ENCODE data around the gene ARHGEF1.

The ARHGEF1 gene, protein sequence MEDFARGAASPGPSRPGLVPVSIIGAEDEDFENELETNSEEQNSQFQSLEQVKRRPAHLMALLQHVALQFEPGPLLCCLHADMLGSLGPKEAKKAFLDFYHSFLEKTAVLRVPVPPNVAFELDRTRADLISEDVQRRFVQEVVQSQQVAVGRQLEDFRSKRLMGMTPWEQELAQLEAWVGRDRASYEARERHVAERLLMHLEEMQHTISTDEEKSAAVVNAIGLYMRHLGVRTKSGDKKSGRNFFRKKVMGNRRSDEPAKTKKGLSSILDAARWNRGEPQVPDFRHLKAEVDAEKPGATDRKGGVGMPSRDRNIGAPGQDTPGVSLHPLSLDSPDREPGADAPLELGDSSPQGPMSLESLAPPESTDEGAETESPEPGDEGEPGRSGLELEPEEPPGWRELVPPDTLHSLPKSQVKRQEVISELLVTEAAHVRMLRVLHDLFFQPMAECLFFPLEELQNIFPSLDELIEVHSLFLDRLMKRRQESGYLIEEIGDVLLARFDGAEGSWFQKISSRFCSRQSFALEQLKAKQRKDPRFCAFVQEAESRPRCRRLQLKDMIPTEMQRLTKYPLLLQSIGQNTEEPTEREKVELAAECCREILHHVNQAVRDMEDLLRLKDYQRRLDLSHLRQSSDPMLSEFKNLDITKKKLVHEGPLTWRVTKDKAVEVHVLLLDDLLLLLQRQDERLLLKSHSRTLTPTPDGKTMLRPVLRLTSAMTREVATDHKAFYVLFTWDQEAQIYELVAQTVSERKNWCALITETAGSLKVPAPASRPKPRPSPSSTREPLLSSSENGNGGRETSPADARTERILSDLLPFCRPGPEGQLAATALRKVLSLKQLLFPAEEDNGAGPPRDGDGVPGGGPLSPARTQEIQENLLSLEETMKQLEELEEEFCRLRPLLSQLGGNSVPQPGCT

DNA sequence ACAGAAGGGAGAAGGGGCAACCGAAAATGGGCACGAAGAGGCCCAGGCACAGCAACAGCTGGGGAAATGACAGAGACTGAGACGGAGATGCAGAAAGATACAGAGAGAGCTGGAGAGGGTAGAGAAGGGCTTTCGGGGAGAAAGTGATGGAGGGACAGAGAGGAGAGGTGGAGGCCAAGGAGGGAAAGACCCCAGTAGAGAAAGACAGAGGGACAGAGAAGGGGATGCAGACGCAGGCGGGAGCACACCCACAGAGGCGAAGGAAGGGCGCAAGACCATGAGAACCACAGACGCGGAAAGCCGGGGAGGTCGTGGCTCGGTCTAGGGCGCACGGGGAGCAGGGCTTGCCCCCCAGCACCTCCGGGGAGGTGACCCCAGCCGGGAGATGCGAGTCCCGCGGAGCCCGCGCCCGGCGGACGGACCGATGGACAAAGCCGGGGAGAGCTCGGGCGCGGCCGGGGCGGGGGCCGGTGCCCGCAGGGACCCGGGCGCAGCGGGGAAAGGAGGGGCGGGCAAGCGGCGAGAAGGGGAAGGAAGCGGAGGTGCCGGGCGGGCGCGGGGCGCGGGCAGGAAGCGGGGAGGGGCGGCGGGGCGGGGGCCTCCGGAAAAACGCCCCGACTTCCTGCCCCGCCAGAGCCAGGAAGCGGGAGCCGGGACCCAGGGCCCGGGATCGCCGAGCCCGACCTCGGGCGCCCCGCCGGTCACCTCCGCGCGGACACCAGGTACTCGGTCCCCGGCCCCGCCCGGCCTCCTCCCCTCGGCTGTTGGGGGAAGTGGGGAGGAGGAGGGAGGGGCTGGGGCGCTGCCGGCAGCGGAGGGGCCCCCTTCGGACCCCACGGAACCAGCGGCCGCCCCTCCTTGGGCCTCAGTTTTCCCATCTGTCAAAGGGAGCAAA, at the start of gene ARHGEF1:
TSS of gene ARHGEF1 (plus strand) at position 617 of the 895 bp plus-strand sequence. CDS start 4,899 bp downstream, outside the sequence.
- DNase-seq = peak in 19 of 51 donors; percentile 8 to 37 (median 18)

DNA sequence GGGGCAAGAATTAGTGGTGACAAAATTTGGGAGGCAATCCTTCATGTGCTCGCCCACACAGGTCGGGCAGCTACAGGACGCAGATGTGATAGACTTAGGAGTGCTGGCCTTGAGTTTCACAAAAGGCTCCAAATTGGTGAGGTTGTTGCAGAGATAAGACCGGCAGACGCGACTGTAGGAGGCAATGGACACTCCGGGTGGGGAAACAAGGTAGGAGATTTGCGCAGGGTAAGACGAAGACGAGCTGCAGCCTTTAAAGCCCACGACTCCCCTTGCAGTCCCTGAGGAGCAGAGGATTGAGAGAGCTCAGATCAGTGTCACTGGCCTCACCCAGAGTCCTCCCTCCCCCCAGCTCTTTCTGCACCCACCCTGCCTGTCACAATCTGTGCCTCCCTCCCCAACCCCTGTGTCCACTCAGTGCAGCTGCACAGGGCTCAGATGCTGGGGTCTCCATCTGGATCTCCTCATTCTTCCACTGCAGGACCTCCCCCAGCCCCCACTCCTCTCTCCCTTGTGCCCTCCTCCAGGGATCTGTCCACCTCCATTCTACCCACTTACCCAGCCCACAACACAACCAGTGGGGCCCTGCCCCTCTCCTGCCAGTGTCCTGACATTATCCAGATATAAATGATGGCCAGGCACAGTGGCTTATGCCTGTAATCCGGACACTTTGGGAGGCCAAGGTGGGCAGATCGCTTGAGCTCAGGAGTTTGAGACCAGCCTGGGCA, 44.8 kb upstream of the ARHGEF1 start:
- DNase-seq = no peak

DNA sequence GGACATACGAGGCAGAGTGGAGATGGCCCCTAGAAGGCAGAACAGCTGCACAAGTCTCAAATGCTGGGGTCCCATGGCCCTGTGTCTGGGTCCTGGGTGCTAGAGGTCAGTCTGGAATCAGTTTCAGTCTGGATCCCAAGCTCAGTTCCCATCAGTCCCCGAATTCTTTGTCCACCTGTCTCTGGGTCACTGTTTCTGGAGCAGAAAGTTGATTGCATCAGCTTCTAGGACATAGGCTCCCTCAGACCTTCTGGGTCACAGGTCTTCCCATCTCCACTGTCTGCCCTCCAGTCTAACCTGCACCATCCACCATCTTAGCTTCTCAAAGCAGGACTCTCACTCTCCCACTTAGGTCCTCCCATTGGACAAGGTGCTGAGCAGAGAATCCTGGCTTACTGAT, 43.8 kb upstream of the ARHGEF1 start:
- no peak for DNase-seq

DNA sequence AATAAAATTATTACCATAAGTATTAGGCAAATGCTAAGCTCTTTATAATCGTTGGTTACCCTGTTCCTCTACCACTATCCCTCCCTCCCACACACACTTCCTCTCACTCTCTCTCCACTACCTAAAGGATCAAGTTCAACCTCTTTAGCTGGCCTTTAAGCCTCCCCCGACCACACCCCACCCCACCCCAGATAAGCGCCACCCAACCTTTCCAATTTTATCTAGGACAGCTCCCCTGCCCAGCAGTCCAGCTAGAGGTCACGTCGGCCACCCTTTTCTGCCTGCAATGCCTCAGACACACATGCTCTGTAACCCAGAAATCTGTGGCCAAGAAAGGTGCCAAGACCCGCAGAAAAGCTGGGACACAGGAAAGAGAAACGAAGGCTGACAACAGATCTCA, 39.6 kb upstream of the ARHGEF1 start:
- DNase-seq = no peak

- no peak for DNase-seq
These were observed 38.4 kb upstream of the ARHGEF1 start, which contains the start of gene LYPD4 for GRCh38 chr19:41844601-41845000. Gene LYPD4, minus strand, starts transcription at chr19:41844683. Its CDS starts 5,398 bp downstream, at chr19:41839285.

DNA sequence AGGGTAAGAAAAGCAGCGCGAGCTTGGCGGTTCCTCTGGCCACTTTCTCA, 38.2 kb upstream of the ARHGEF1 start, which contains the start of gene DMRTC2:
TSS of gene DMRTC2 (plus strand) at position 42 of the 50 bp plus-strand sequence. CDS start 2,387 bp downstream, outside the sequence.
- DNase-seq = no peak

- DNase-seq = no peak
These were observed 37.9 kb upstream of the ARHGEF1 start for GRCh38 chr19:41845051-41845590.

- DNase-seq = no peak
These were observed 35.5 kb upstream of the ARHGEF1 start for GRCh38 chr19:41847351-41848105.

DNA sequence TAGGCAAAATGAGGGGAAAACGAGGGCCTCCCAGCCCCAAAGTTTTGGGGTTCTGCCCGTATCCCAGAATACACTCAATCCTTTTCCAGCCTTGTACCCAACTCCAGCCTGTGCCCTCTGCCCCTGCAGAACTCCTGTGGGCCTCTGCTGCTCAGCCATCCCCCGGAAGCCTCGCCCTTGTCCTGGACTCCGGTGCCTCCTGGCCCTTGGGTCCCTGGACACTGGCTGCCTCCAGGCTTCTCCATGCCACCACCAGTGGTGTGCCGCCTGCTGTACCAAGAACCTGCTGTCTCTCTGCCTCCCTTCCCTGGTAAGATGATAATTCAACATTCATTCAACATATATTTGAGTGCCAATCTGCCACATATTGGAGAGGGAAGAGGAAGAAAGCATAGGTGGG, 34.3 kb upstream of the ARHGEF1 start:
- no peak for DNase-seq

DNA sequence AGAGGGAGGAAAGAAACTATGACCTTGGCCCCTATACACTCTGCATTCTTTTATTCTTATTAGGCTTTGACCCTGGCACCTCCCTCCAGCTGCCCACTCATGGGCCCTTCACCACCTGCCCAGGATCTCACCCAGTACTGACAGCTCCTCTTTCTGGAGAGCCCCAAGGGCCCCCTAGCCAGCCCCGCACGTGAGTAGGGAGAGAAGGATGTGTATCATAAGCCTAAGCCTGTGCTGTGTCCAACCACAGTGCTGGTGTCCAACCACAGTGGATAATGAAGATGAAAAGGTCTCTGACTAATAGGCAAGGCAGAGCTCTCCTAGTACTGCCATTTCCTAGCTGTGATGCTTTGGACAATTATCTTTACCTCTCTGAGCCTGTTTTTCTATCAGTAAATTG, 33.9 kb upstream of the ARHGEF1 start:
- DNase-seq = no peak

GRCh38 chr19:41850381-41850780, 32.6 kb upstream of the ARHGEF1 start:
- DNase-seq = no peak

- no peak for DNase-seq
These were observed 31.5 kb upstream of the ARHGEF1 start for GRCh38 chr19:41851456-41851855.

GRCh38 chr19:41853344-41853743, 29.6 kb upstream of the ARHGEF1 start:
- DNase-seq = no peak

- no peak for DNase-seq
These were observed 29.2 kb upstream of the ARHGEF1 start for GRCh38 chr19:41853768-41854167.

- DNase-seq = no peak
These were observed 23.8 kb upstream of the ARHGEF1 start for GRCh38 chr19:41859213-41859617.

DNA sequence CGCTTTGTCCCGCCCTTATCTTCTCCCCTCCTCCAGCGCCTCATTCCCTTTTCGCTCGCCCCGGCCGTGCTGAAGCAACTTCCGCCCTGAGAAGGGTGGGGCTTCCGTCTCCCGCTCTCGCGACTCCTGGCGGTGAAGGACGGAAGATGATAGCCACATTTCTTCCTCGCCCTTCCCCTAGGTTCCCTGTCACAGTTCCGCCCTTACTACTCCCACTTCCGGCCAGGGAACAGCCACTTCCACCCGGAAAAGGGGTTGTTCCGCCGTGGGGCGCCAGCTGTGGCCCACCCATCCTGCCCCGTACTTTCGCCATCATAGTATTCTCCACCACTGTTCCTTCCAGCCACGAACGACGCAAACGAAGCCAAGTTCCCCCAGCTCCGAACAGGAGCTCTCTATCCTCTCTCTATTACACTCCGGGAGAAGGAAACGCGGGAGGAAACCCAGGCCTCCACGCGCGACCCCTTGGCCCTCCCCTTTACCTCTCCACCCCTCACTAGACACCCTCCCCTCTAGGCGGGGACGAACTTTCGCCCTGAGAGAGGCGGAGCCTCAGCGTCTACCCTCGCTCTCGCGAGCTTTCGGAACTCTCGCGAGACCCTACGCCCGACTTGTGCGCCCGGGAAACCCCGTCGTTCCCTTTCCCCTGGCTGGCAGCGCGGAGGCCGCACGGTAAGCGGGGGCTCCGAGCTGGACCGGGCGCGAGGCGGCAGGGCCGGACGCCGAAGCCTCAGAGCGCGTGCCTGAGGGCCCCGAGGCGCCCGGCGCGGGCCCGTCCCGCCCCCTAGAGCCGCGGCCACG, 23.2 kb upstream of the ARHGEF1 start, which contains the start of gene RPS19:
TSS of gene RPS19 (plus strand) at position 638 of the 801 bp plus-strand sequence. CDS start 520 bp downstream, outside the sequence.
- DNase-seq = peak; percentile 82 to 100 (median 97)

- peak in 1 of 51 donors; percentile 9 for DNase-seq
These were observed 22.4 kb upstream of the ARHGEF1 start for GRCh38 chr19:41860419-41861115.

GRCh38 chr19:41861116-41861768, 21.7 kb upstream of the ARHGEF1 start:
- DNase-seq = no peak
